ENCODE results near the gene LRRC28.

Gene LRRC28

GRCh38 chr15:99250857-99251841 lies at the start of gene LRRC28:
LRRC28 (plus strand) TSS chr15:99251481; CDS start chr15:99255958, 4,477 bp downstream.
- TF ChIP-seq CTCF (IDR thresholded peaks at IDR 0.05) = no peak
- H3K9me3 Mint-ChIP-seq = no peaks in the 10 kb centered on the region
- peak; percentile 98 for DNase-seq
- peaks cover 9% of the 10 kb centered on the region for H3K27me3 Mint-ChIP-seq (ENCODE audit: low read depth, poor library complexity)
- no peak within 1 kb of the TSS for H3K4me3 Mint-ChIP-seq
- peaks cover 29% of the 10 kb centered on the region for H3K4me1 Mint-ChIP-seq
- H3K27ac Mint-ChIP-seq = peak within 1 kb of the TSS; percentile 99
- H3K36me3 Mint-ChIP-seq (ENCODE audit: low read depth) = peaks cover 5% of the 10 kb centered on the region

GRCh38 chr15:99202176-99202552 lies 49.1 kb upstream of the LRRC28 start:
- H3K27me3 Mint-ChIP-seq (ENCODE audit: low read depth, poor library complexity) = no peaks in the 10 kb centered on the region
- DNase-seq = no peak
- peaks cover 26% of the 10 kb centered on the region for H3K9me3 Mint-ChIP-seq
- TF ChIP-seq CTCF (IDR thresholded peaks at IDR 0.05) = no peak
- H3K27ac Mint-ChIP-seq = no peak overlapping the region
- H3K4me1 Mint-ChIP-seq = no peaks in the 10 kb centered on the region
- no peak overlapping the region for H3K4me3 Mint-ChIP-seq
- peaks cover 49% of the 10 kb centered on the region for H3K36me3 Mint-ChIP-seq (ENCODE audit: low read depth)

- peaks cover 31% of the 10 kb centered on the region for H3K36me3 Mint-ChIP-seq (ENCODE audit: low read depth)
- no peaks in the 10 kb centered on the region for H3K27me3 Mint-ChIP-seq (ENCODE audit: low read depth, poor library complexity)
- no peak overlapping the region for H3K27ac Mint-ChIP-seq
- no peak for TF ChIP-seq CTCF (IDR thresholded peaks at IDR 0.05)
- no peak for DNase-seq
- H3K4me1 Mint-ChIP-seq = peaks cover 9% of the 10 kb centered on the region
- H3K4me3 Mint-ChIP-seq = no peak overlapping the region
- peaks cover 26% of the 10 kb centered on the region for H3K9me3 Mint-ChIP-seq
Measured at GRCh38 chr15:99207672-99208071, 43.6 kb upstream of the LRRC28 start.

GRCh38 chr15:99209326-99209725 lies 42.0 kb upstream of the LRRC28 start:
- Mint-ChIP-seq H3K27me3 (ENCODE audit: low read depth, poor library complexity) (no peaks in the 10 kb centered on the region), H3K4me1 (peaks cover 13% of the 10 kb centered on the region), H3K27ac (no peak overlapping the region), H3K36me3 (ENCODE audit: low read depth) (peaks cover 32% of the 10 kb centered on the region), H3K4me3 (no peak overlapping the region), H3K9me3 (peaks cover 22% of the 10 kb centered on the region)
- no peak for TF ChIP-seq CTCF (IDR thresholded peaks at IDR 0.05)
- DNase-seq = no peak

- H3K36me3 Mint-ChIP-seq (ENCODE audit: low read depth) = peaks cover 29% of the 10 kb centered on the region
- TF ChIP-seq CTCF (IDR thresholded peaks at IDR 0.05) = no peak
Measured at GRCh38 chr15:99210334-99210733, 40.9 kb upstream of the LRRC28 start.

More at GRCh38 chr15:99210334-99210733, 40.9 kb upstream of the LRRC28 start:
- no peak overlapping the region for H3K4me3 Mint-ChIP-seq
- no peak overlapping the region for H3K27ac Mint-ChIP-seq
- no peak for DNase-seq
- H3K27me3 Mint-ChIP-seq (ENCODE audit: low read depth, poor library complexity) = no peaks in the 10 kb centered on the region
- peaks cover 16% of the 10 kb centered on the region for H3K9me3 Mint-ChIP-seq
- H3K4me1 Mint-ChIP-seq = peaks cover 13% of the 10 kb centered on the region
